Stimulated activated naive CD8-positive, alpha-beta T cell treated with anti-CD3 and anti-CD28 coated beads, Interleukin-15, Interleukin-2, amounts not matched to agents 100 ng/mL and 50 ng/mL, for 24 hours (primary cell): Measurements from ENCODE around the gene TIMM44.

ENCODE experiments used
- H3K27ac Mint-ChIP-seq: one replicate; pipeline ENCODE4 v1.8.0; 2021; ENCODE audit warnings: mild to moderate bottlenecking, mixed read lengths
- H3K27me3 Mint-ChIP-seq: one replicate; pipeline ENCODE4 v1.8.0; 2021; ENCODE audit warnings: mixed read lengths
- H3K36me3 Mint-ChIP-seq: one replicate; pipeline ENCODE4 v1.8.0; 2021; ENCODE audit warnings: low read depth, mixed read lengths
- H3K4me1 Mint-ChIP-seq: one replicate; pipeline ENCODE4 v1.8.0; 2021; ENCODE audit warnings: low read depth, mixed read lengths
- H3K4me3 Mint-ChIP-seq: one replicate; pipeline ENCODE4 v1.8.0; 2021; ENCODE audit warnings: mild to moderate bottlenecking, mixed read lengths
- H3K9me3 Mint-ChIP-seq: one replicate; pipeline ENCODE4 v1.8.0; 2021; ENCODE audit warnings: mixed read lengths

Gene TIMM44

GRCh38 chr19:7879836-7880235, 63.6 kb downstream of the TIMM44 start:
- Mint-ChIP-seq H3K36me3 (no peaks in the 10 kb centered on the region), H3K27ac (no peak overlapping the region), H3K4me3 (no peak overlapping the region)

GRCh38 chr19:7879111-7879807, 64.2 kb downstream of the TIMM44 start:
- H3K27me3 Mint-ChIP-seq = peaks cover 7% of the 10 kb centered on the region
- H3K9me3 Mint-ChIP-seq = no peaks in the 10 kb centered on the region
- peaks cover 5% of the 10 kb centered on the region for H3K4me1 Mint-ChIP-seq
- H3K4me3 Mint-ChIP-seq = no peak overlapping the region
- H3K27ac Mint-ChIP-seq = no peak overlapping the region
- no peaks in the 10 kb centered on the region for H3K36me3 Mint-ChIP-seq

More at GRCh38 chr19:7879836-7880235, 63.6 kb downstream of the TIMM44 start:
- Mint-ChIP-seq H3K4me1 (peaks cover 1% of the 10 kb centered on the region), H3K27me3 (peaks cover 4% of the 10 kb centered on the region), H3K9me3 (no peaks in the 10 kb centered on the region)

- H3K4me3 Mint-ChIP-seq = no peak overlapping the region
- no peaks in the 10 kb centered on the region for H3K36me3 Mint-ChIP-seq
- peak overlapping the region; percentile 67 for H3K27ac Mint-ChIP-seq
- peaks cover 12% of the 10 kb centered on the region for H3K27me3 Mint-ChIP-seq
- no peaks in the 10 kb centered on the region for H3K9me3 Mint-ChIP-seq
- peaks cover 8% of the 10 kb centered on the region for H3K4me1 Mint-ChIP-seq
Observed at GRCh38 chr19:7877249-7877836, 66.1 kb downstream of the TIMM44 start.
